ENCODE data around the gene NEMP1. TPM values are rescaled to one million over a fixed set of nuclear protein-coding genes. Genes with fewer than 3 reads are reported as not detected.

The NEMP1 gene
- total and polyA plus RNA-seq, 10 of the 15 experiments (the other 5 are each of a cell fraction or from before 2014, with no cell fraction given) = 4.0 to 45.9 (median 19.8) TPM

GRCh38 chr12:57090924-57091637, 12.5 kb upstream of the NEMP1 start:
- no peaks in the 10 kb centered on the region for H3K9me3 ChIP-seq (replicated peaks; ENCODE audit: control insufficient read depth, insufficient read depth, low read length)
- no TSS peak for BruUV-seq (replicated peaks)
- no peak for ATAC-seq
- in situ Hi-C loops (cut with MboI) = no loop called here
- ChIA-PET POLR2A (interaction anchor here (0.9 to 7.6 kb wide), 6 partner anchors 12 to 26 kb away, joined by 3 to 74 read pairs (median 29); partner anchors contain the start of genes NEMP1 and STAT6), CTCF (interaction anchor here (1.6 to 9.0 kb wide), 7 partner anchors 11 to 83 kb away, joined by 4 to 205 read pairs (median 7); partner anchors contain the start of genes NEMP1 and STAT6), SMC1A (ENCODE audit: uncharacterized antibody, unreplicated experiment) (interaction anchor here (1.0 to 10.4 kb wide), 7 partner anchors 11 to 92 kb away, joined by 3 to 169 read pairs (median 29); partner anchors contain the start of genes NEMP1 and STAT6), RAD21 (ENCODE audit: unreplicated experiment) (interaction anchor here (2.0 to 8.8 kb wide), 4 partner anchors 12 to 20 kb away, joined by 14 to 199 read pairs (median 76); partner anchors contain the start of genes NEMP1 and STAT6)
- intact Hi-C loops (cut with micrococcal nuclease; ENCODE audit: unreplicated experiment) = no loop called here
- TF ChIP-seq HSF1 (IDR thresholded peaks at IDR 0.05; ENCODE audit: low read depth, low read length) = no peak
- no peak for TF ChIP-seq CBFB (IDR thresholded peaks at IDR 0.05; ENCODE audit: low read depth)
- no peak for TF ChIP-seq SMAD5 (IDR thresholded peaks at IDR 0.05; ENCODE audit: low read depth)
- no peak for TF ChIP-seq ESRRA (IDR thresholded peaks at IDR 0.05; ENCODE audit: low read length)
- no peak for TF ChIP-seq TCF3 (IDR thresholded peaks at IDR 0.05; ENCODE audit: borderline replicate concordance, insufficient read depth, low read depth, low read length)
- TF ChIP-seq STAT3 (IDR thresholded peaks at IDR 0.05; ENCODE audit: low read depth, low read length) = no peak
- no peak for TF ChIP-seq SUZ12 (IDR thresholded peaks at IDR 0.05; ENCODE audit: unreplicated experiment)
- TF ChIP-seq E2F8 (IDR thresholded peaks at IDR 0.05; ENCODE audit: low read depth, partially characterized antibody) = no peak
- TF ChIP-seq CREB1 (IDR thresholded peaks at IDR 0.05; ENCODE audit: low read depth) = no peak
- TF ChIP-seq TBL1XR1 (IDR thresholded peaks at IDR 0.05; ENCODE audit: low read depth, low read length) = no peak
- TF ChIP-seq EGR1 (IDR thresholded peaks at IDR 0.05; ENCODE audit: borderline replicate concordance in 1 of 2, low read depth in 2 of 2, low read length in 2 of 2) = no peak
- no peak for TF ChIP-seq ZZZ3 (IDR thresholded peaks at IDR 0.05; ENCODE audit: control insufficient read depth, insufficient read length, low read depth)
- TF ChIP-seq RUNX3 (IDR thresholded peaks at IDR 0.05; ENCODE audit: low read length) = no peak
- no peak for TF ChIP-seq NR2C2 (IDR thresholded peaks at IDR 0.05; ENCODE audit: borderline replicate concordance, control insufficient read depth, insufficient read length, low read depth)
- TF ChIP-seq ELK1 (IDR thresholded peaks at IDR 0.05; ENCODE audit: low read depth, low read length) = no peak
- no peak for TF ChIP-seq KAT2A (conservative IDR thresholded peaks at IDR 0.05; ENCODE audit: control insufficient read depth, low read depth, low read length)
- no peak for TF ChIP-seq SREBF2 (IDR thresholded peaks at IDR 0.05; ENCODE audit: low read length)
- TF ChIP-seq WRNIP1 (IDR thresholded peaks at IDR 0.05; ENCODE audit: borderline replicate concordance, low read depth, low read length) = no peak
- H3K27ac ChIP-seq (ENCODE audit: control insufficient read depth, insufficient read depth) = no peak overlapping the region
- H3K4me1 ChIP-seq (ENCODE audit: control insufficient read depth, insufficient read depth, low read length) = peaks cover 43% of the 10 kb centered on the region
- H3K4me3 ChIP-seq = peak overlapping the region; percentile 52
- no peak for DNase-seq (ENCODE audit: low read depth, low spot score)
- WGBS (ENCODE audit: insufficient coverage, insufficient replicate concordance, low lambda C conversion rate, missing lambda C conversion rate) = 79% methylated on average over 17 of the region's 22 CpGs
- FAIRE-seq = no peak
- no peak overlapping the region for H3K9ac ChIP-seq (ENCODE audit: control insufficient read depth, insufficient read depth, low read length)
- H3K27me3 ChIP-seq (replicated peaks in 1 of 2; ENCODE audit: control insufficient read depth in 2 of 2, insufficient read depth in 2 of 2, low read length in 1 of 2) = no peaks in the 10 kb centered on the region
- peak overlapping the region; percentile 75 for H3K4me2 ChIP-seq (ENCODE audit: control insufficient read depth, insufficient read depth)
- H3K36me3 ChIP-seq (ENCODE audit: control insufficient read depth in 2 of 2, insufficient read depth in 2 of 2, low read length in 1 of 2) = peaks cover 9 to 18% of the 10 kb centered on the region in 2 experiments
- H2AFZ ChIP-seq (ENCODE audit: control insufficient read depth, low read depth, low read length) = no peak overlapping the region
- no peaks in the 10 kb centered on the region for H4K20me1 ChIP-seq (ENCODE audit: control insufficient read depth, insufficient read depth)
- H3K79me2 ChIP-seq (ENCODE audit: control insufficient read depth, insufficient read depth, low read length) = peaks cover 34% of the 10 kb centered on the region
